GM19452 (cell line): ENCODE data around the gene CACTIN.

Experiments
- ATAC-seq: cut with Tn5 transposase; IDR thresholded peaks from one replicate; pipeline ENCODE4 v1.9.1; 2021; ENCODE audit not compliant: unreplicated experiment

CACTIN gene

GRCh38 chr19:3612901-3613741, 13.5 kb downstream of the CACTIN start:
- no peak for ATAC-seq

GRCh38 chr19:3612330-3612729, 14.3 kb downstream of the CACTIN start:
- ATAC-seq, result no peak

GRCh38 chr19:3611841-3612240, 14.7 kb downstream of the CACTIN start:
- no peak for ATAC-seq

- no peak for ATAC-seq
Measured at GRCh38 chr19:3610745-3611717, 15.6 kb downstream of the CACTIN start.

GRCh38 chr19:3609779-3610719, 16.5 kb downstream of the CACTIN start:
- ATAC-seq, result no peak

GRCh38 chr19:3608750-3609322, 17.8 kb downstream of the CACTIN start:
- ATAC-seq, result no peak

- ATAC-seq, result no peak
Measured at GRCh38 chr19:3608079-3608641, 18.4 kb downstream of the CACTIN start.

- ATAC-seq, result no peak
Measured at GRCh38 chr19:3607303-3608078, 19.1 kb downstream of the CACTIN start.

- no peak for ATAC-seq
Measured at GRCh38 chr19:3606690-3607289, 19.8 kb downstream of the CACTIN start, which contains the start of gene TBXA2R. TBXA2R (minus strand) TSS chr19:3606875; CDS start chr19:3600634, 6,241 bp downstream.

GRCh38 chr19:3606174-3606689, 20.4 kb downstream of the CACTIN start:
- no peak for ATAC-seq

- no peak for ATAC-seq
Measured at GRCh38 chr19:3605770-3606169, 20.8 kb downstream of the CACTIN start.

GRCh38 chr19:3605361-3605760, 21.2 kb downstream of the CACTIN start:
- no peak for ATAC-seq

- no peak for ATAC-seq
Measured at GRCh38 chr19:3604987-3605343, 21.6 kb downstream of the CACTIN start.

- no peak for ATAC-seq
Measured at GRCh38 chr19:3604227-3604986, 22.2 kb downstream of the CACTIN start.

GRCh38 chr19:3603121-3603811, 23.3 kb downstream of the CACTIN start:
- no peak for ATAC-seq

GRCh38 chr19:3601021-3601420, 25.6 kb downstream of the CACTIN start:
- no peak for ATAC-seq

GRCh38 chr19:3599776-3600187, 26.8 kb downstream of the CACTIN start:
- no peak for ATAC-seq
